NCI-H460 (cell line): ENCODE measurements around the gene PARP6. TPM values are rescaled to one million over a fixed set of nuclear protein-coding genes. Genes with fewer than 3 reads are reported as not detected.
A peak's percentile ranks its signal among the peaks of the same experiment; 100 is the strongest.

Source experiments
- DNase-seq: peaks from one replicate; pipeline ENCODE4 v3.0.0-alpha.2; 2016; ENCODE audit warnings: low read depth; ENCODE audit errors: extremely low read depth
- polyA plus RNA-seq: library from polyadenylated mRNA; depleted of rRNA; stranded (reverse); fragments of >200 nt; gene quantifications from 2 replicates; pipeline ENCODE4 v1.2.3, GENCODE V29; 2014; cell fraction: nucleus; rRNA removed
- total RNA-seq: library from RNA; depleted of rRNA; stranded (reverse); fragments of >200 nt; shearing (Covaris generic); gene quantifications from 2 replicates; pipeline ENCODE4 v1.2.3, GENCODE V29; 2014; rRNA removed

PARP6 gene
- total RNA-seq = 31.4 and 36.9 TPM in 2 replicates
- 132 and 175 TPM in 2 replicates for polyA plus RNA-seq

DNA sequence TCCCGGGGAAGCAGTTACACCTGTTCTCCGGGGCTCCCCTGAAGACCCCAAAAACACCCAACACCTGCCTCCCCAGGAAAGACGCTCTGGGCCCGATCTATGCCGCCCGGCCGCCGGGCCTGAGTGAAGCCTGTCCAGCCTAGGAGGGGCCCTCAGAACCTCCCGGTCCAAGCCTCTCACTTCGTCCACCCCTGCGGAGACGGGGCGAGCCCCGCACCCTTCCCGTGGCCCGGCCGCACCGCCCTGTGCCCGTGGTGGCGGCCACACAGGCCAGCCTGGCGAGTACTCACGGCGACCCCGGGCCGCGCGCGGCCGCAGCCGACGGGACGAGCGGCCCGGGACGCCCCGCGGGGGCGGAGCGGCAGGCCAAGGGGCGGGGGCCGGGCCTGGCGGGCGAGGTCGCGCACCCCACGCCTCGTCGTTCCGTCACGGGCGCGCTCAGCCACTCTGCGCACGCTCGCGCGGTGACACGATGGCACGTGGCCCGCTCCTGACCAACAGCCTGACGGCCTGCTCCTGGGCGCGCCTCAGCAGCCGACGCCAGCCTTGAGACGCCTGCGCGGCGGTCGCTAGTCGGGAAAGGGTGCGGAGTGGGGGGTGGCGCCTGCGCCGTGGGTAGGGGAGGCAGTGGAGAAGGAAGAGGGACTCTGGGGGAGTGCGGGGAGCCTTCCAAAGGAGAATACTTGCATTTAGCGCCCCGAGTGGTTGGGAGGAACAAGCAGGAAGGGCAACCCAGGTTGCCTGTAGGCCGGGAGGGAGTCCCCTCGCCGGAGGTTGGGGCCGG, at the start of gene PARP6:
PARP6 (minus strand) TSS at position 342 of the 784 bp plus-strand sequence. CDS start 5,077 bp downstream, outside the sequence.
- peak; percentile 95 for DNase-seq

DNA sequence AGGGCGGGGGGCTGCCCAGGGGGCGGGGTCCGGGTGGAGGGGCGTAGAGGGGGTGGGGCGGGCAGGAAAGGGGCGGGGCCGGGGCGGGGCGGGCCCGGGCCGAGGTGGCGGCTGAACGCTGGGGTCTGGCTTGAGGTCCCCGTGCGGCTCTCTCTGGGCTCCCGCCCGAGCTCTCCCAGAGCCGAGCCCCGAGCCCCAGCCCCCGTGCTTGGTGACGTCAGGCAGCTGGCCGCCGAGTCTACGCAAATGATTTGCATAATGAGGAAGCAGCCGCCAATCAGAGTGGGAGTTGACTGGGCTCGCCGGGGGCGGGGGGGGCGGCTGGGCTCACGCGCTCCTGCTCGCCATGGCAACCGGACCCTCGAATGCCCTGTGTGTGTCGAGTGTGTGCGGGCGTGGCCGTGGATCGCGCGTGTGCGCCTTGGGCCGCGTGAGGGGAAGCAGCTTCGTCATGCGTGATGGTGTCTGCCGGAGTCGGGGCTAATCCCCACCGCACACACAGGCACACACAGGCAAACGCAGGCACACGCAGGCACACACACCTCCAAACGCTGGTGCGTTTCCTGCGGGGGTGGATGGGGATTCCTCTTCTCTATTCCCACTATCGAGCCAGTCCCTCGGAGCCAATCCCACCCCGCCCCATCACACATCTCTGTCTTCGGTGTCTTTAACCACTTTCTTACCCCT, 47.8 kb upstream of the PARP6 start, which contains the start of gene CELF6:
CELF6 (minus strand) TSS at position 173 of the 687 bp plus-strand sequence. CDS start 283 bp downstream, outside the sequence.
- peak; percentile 47 for DNase-seq

- DNase-seq = peak; percentile 46
Measured at GRCh38 chr15:72319360-72319984, 47.1 kb upstream of the PARP6 start.

DNA sequence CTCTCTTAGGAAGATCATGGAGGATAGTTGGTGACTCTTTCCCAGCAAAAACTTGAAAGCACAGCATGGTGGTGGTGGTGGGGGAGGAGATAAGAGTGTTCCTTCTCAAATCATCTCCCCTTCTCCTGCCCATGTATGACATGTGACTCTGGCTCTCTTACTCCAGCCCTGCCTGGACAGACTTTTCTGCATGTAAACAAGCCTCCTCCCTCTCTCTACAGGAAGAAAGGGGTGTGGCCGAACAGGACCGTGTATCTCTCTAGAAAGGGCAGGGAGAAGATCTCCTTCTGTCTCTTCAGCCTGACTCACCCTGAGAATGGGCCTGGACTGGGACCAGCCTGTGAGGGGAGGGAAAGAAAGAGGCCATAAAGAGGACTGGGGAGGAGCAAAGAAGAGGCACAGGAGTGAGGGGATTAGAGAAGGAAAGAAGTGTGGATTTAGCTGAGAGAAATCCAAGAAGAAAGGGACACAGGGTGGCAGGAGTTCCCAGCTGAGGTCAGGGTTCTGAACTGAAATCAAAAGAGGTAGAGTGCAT, 46.1 kb upstream of the PARP6 start:
- no peak for DNase-seq

DNA sequence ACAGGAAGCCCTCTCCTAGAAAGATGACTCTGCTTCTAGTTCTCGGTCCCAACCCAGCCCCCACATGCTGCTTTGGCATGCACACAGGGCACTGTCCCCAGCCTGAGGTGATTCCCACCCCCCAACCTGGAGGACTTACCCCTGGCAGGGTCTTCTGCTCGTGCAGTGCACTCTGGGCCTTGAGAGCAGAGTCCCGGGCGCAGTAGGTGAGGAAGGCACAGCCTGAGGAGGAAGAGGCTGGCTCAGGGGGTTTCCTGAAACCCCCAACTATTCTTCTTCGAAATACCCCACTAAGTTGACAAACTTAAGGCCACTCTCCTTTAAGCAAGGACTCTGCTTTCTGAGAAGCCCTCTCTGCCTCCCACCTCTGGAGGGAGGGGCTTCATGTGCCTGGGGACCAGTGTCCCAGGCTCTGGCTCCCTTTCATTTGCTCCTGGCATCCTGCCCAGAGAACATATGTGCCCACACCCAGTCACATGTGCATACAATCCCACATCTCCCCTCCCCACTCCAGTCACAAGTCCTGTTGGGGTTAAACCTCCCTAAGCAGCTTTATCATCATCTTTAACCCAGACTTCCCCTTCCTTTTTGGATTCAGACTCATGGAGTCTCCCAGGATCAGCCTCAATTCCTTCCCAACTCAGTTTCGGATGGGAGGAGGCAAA, 43.5 kb upstream of the PARP6 start:
- DNase-seq = no peak

DNA sequence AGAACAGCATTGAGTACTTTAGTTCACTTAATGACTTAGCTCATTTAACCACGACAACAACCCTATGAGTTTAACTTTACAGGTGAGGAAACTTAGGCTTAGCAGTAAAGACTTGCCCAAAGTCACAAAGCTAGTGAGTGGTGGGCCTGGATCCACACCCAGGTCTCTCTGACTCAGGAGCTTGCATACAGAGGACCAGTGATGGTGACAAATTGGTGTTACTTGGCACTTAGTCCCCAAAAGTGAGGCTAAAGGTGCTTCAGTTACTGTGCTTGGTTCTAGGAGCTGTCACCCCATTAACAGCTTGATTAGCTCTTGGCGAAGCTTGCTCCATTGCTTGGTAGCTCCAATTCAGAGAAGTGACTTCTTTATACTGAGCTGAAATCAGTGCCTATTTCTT, 41.5 kb upstream of the PARP6 start:
- DNase-seq = no peak

GRCh38 chr15:72313448-72313840, 41.1 kb upstream of the PARP6 start:
- DNase-seq = no peak

- peak; percentile 58 for DNase-seq
Measured at GRCh38 chr15:72312605-72313447, 40.5 kb upstream of the PARP6 start.

DNA sequence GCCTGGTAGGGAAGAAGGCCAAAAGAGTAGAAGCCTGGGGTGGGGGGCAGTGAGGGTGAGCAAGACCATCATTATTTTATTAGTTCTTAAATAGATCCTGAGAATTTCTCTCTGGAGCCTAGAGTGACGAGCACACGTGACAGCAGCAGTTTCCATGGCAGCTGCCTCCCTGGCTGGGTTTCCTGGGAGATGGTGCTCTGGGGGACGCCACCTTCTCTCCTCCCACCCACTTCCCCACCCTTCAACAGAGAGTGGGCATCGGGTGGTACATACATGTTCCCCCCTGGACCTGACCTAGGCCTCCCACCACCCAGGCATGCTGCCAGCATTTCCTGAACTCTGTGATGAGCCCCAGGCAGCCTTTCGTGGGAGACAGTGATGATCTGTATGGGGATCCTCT, 34.7 kb upstream of the PARP6 start:
- no peak for DNase-seq

DNA sequence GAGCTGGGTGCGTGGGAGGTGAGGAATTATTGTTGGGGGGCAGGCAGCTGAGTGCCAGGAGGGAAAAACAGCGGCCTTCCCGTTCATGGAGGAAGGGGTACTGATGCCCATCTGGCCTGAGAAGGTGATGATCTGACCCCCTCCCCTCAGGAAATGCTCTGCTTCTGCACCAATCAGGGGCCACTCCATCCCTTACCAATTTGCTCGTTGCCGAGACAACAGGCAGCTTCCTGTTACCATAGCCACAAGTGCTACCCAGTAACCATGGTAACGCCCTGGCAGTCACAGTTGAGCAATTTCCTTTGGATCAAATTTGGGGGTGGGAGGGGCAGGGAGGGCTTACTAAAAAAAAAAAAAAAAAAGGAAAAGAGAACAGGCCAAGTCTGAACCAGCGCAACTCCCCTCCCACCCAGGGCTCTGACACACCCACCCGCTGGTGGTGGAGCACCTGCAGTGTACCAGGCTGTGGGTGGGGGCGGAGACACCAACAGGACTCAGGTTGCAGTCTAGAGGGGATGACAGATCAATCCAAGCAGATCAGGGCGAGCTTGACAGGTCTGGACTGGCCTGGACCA, 33.9 kb upstream of the PARP6 start:
- no peak for DNase-seq

DNA sequence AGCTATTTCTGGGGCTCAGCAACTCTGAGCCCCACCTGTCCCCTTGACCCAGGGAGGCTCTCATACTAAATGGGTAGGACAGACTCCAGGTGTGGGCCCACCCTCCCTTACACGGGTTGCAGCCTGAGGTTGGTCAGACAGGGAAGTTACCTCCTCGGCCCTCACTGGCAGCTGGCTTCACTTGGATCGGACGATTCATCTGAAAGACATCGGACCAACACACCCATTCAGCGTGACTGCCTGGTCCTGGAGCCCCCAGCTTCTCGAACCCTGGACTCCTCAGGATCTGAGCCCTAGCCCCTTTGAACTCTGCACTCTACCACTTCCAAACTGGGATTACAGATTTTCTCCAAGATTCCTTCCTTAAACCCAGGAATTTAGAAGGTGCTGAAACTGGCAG, 32.2 kb upstream of the PARP6 start:
- no peak for DNase-seq

DNA sequence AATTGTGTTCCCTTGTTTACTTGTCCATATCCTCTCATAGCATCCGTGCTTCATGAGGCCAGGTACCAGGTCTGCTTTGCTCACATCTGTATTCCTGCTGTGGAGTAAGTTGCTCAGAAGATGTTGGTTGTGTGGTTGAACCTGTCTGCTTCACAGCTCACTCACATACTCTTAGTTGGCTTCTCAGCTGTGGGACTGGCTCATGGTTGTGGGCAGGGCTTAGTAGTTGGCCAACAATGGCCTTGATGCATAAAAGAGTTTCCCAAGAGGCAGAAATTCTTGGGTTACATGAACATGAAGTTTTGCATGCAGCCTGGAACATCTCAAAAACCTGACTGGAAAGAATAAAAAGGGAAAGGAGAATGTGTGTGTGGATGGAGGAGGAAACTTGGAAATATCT, 30.6 kb upstream of the PARP6 start:
- DNase-seq = no peak

GRCh38 chr15:72289597-72290325, 17.4 kb upstream of the PARP6 start:
- no peak for DNase-seq

- DNase-seq = no peak
Measured at GRCh38 chr15:72288796-72289596, 16.6 kb upstream of the PARP6 start.

DNA sequence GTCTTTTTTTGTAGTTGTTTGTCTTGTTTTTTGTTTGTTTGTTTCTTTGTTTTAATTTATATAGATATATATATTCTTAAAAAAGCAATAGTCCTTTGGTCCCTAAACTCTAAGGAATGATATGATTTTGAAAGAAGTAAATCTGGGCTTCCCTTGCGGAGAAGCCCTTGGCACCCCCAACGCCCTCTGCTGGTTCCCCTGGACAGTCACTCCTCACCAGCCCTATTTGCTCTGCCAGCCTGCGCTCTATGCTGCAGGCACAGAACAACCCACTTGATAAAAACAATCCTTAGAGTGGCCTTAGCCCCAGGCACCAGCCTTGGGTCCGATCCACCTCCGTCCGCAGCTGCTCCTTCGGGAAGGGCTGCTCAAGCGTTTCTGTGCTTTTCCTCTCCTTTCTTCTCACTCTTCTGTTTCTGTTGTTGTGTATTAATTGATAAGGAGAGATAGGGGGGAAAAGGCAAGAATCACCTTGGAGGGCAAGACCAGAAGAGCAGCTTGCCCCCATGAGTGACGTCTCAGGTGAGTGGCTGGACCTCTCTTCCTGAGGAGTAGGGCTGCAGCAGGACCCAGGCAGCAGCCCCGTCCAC, 13.7 kb upstream of the PARP6 start:
- peak; percentile 52 for DNase-seq

DNA sequence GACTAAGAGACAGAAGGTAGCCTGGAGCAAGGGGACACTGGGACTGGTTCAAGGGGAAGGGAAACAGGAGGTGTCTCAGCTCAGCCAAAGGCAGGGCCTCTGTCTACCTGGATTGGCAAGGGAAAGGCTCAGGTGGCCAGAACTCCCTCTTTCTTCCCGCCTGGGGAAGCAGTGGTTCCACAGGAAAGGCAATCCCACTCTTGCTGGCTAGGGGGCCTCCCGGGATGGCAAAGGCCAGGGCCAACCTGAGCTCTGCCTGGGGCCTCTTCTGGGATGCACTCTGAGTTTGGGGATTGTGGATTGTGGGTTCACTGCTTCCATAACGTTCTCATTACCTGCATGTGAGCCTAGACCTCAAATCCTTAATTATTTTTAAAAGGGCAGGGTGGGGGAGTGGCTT, 13.0 kb upstream of the PARP6 start:
- no peak for DNase-seq

- DNase-seq = no peak
Measured at GRCh38 chr15:72284781-72285180, 12.4 kb upstream of the PARP6 start.
